ENCODE results near the gene PRELP. TPM values are rescaled to one million over a fixed set of nuclear protein-coding genes. Genes with fewer than 3 reads are reported as not detected.
"Not testable (repeated sequence)": the region's sequence is repeated elsewhere in the genome, so short reads cannot be mapped to it uniquely, and the experiment has no call there.

PRELP gene
- total RNA-seq, 1 donor from 2014 or later = 80.0 TPM

- DNase-seq (ENCODE audit: low spot score) = no peak
Measured at GRCh38 chr1:203453016-203453415, 22.6 kb upstream of the PRELP start.

- no peak for DNase-seq (ENCODE audit: low spot score)
Measured at GRCh38 chr1:203453616-203454015, 22.0 kb upstream of the PRELP start.

GRCh38 chr1:203454986-203455471 is 20.6 kb upstream of the PRELP start:
- DNase-seq (ENCODE audit: low spot score) = no peak

DNA sequence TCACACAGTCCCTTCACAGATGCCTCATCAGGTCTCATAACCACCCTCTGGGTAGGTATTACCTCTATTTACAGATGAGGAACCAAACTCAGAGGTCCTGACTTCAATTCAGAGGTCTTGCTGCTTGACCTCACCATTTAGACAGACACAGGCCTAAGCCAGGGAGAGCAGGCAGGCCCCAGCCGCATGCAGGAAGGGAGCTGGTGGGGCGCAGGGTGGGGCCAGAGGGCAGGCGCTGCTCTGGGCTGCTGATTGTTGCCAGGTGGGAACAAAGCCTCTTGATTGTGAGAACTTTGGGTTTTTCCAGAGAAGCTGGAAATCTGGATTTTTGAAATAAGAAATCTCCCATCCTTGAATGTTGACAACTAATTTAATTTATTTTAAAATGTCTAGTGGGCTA is 19.9 kb upstream of the PRELP start:
- no peak for DNase-seq (ENCODE audit: low spot score)

- no peak for DNase-seq (ENCODE audit: low spot score)
Measured at GRCh38 chr1:203456577-203456976, 19.0 kb upstream of the PRELP start.

- no peak for DNase-seq (ENCODE audit: low spot score)
Measured at GRCh38 chr1:203458078-203458477, 17.5 kb upstream of the PRELP start.

GRCh38 chr1:203459671-203460201 is 15.9 kb upstream of the PRELP start:
- DNase-seq (ENCODE audit: low spot score) = no peak

- DNase-seq (ENCODE audit: low spot score) = no peak
Measured at GRCh38 chr1:203461717-203462116, 13.9 kb upstream of the PRELP start.

GRCh38 chr1:203462143-203462542 is 13.5 kb upstream of the PRELP start:
- no peak for DNase-seq (ENCODE audit: low spot score)

- DNase-seq (ENCODE audit: low spot score) = no peak
Measured at GRCh38 chr1:203462878-203463277, 12.7 kb upstream of the PRELP start.

DNA sequence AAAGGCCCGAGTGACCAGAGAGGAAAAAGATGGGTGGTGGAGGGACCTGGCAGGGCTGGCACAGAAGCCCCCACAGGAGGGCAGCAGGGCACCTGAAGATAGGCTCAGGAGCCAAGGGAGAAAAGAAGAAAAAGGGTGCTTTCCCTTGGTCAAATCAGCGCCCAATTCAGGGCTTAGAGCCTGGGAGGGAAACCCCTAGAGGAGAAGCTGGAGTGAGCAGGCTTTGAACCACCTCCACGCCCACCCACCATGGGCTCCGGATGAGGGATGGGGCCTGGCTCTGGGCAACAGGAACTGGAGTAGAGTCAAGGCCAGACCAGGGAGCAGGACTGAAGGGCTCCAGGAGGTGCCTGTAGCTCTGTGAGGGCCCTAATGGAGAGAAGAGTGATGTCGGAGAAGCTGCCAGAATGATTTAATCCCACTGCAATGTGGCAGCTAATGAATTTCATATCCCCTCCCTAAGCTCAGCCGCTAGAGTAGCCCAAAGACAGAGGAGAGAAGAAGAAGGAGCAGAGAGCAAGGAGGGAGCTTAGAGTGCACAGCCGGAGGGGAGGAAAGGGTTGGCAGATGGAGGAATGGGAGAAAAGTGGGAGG is 12.0 kb upstream of the PRELP start:
- no peak for DNase-seq (ENCODE audit: low spot score)

GRCh38 chr1:203464226-203464625 is 11.4 kb upstream of the PRELP start:
- DNase-seq (ENCODE audit: low spot score) = no peak

GRCh38 chr1:203464743-203465142 is 10.9 kb upstream of the PRELP start:
- no peak for DNase-seq (ENCODE audit: low spot score)

DNA sequence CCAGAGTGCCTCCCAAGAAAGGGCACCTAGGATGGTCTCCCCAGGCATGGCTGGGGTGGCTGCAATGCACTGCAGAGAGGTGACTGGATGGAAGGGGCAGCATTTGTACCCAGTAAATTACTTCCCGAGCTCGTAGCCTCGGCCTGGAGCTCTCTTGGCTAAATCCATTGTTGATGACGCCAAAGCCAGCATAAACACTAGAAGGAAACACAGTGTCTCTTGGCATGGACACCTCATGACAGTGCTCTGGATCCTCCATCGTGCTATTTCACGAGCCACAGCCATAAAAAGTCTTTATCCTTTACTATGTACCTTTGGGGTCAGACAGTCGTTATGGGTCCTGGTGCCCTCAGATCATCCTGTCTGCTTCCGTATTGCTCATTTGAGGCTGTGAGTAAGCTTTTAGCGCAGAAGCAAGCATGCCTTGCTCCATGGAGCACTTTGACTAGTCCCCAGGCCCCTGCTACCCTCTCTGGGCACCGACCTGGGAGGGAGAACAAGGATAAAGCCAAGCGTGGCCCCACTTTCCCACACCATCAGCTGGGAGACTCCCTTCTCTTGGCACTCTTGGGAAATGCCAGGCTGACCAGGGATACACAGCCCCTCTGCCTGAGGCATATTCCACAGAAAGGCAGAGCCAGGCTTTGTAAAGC is 10.3 kb upstream of the PRELP start:
- no peak for DNase-seq (ENCODE audit: low spot score)

DNA sequence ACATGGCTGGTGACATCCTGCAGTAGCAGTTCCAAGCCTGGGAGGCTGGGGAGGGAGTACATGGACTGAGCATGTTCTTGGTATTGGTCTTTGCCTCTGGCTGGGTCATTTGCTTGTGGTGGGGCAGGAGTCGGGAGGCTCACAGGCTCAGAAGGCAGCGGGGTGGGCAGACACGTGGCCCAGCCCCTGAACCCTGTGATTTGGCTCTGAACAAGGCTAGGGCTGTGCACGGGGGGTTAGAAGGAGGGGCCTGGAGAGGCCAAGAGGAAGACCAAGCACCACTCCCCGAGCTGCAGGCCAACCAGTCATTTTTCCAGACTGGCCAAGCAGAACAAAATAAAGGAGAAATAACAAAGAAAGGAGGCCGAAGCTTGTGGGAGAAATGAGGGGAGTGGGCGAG is 9.7 kb upstream of the PRELP start:
- DNase-seq (ENCODE audit: low spot score) = no peak

DNA sequence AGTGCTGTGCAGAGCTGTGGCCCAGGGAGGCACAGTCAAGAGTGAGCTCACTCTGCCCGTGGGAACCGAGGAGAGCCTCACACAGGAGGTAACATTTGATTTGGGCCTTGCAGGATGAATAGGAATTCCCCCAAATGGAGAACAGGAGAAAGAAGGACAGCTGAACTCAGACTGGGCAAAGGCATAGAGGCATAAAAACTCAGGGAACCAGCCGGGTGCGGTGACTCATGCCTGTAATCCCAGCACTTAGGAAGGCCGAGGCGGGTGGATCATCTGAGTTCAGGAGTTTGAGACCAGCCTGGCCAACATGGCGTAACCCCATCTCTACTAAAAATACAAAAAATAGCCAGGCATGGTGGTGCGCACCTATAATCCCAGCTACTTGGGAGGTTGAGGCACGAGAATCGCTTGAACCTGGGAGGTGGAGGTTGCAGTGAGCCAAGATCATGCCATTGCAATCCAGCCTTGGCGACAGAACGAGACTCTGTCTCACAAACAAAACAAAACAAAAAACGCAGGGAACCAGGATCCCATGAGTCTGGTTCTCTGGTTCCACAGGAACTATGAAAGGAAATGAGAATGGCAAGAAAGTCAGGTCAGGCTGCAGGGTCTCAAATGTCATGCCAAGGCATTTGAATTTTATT is 8.6 kb upstream of the PRELP start:
- DNase-seq (ENCODE audit: low spot score) = not testable (repeated sequence)

DNA sequence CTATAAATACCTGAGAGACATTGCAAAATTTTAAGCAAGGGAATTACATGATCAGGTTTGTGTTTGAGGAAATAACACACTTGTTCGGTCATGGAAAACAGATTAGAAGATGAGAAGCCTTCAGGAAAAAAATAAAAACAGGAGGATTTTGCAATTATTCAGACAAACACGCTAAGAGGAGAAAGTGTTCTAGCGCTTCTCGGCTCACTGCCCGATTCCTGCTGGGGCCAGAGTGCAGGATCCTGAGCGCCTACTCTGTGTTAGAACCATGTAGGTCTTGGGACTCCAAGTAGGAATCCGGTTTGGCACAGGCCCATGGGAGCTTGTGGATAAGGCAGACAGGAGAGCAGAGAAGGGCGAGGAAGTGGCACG is 8.1 kb upstream of the PRELP start:
- no peak for DNase-seq (ENCODE audit: low spot score)

DNA sequence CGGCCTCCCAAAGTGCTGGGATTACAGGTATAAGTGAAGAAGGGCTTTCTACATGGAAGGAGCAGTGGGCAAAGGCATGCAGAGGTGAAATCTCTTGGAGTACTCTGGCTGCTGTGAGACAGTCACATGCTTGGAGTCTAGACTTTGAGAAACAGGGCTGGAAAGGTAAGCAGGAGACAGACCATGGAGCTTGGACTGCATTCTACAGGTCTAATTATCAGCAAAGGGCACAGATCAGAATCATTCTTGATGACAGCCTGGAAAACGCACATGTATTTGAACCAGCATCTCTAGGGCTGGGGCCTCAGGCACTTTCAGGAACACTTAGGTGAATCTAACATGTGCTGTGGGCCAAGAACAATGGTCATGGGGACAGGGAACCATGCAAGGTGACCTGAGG is 7.3 kb upstream of the PRELP start:
- no peak for DNase-seq (ENCODE audit: low spot score)

GRCh38 chr1:203470240-203470639 is 5.4 kb upstream of the PRELP start:
- no peak for DNase-seq (ENCODE audit: low spot score)

GRCh38 chr1:203471841-203472240 is 3.8 kb upstream of the PRELP start:
- DNase-seq (ENCODE audit: low spot score) = no peak

DNA sequence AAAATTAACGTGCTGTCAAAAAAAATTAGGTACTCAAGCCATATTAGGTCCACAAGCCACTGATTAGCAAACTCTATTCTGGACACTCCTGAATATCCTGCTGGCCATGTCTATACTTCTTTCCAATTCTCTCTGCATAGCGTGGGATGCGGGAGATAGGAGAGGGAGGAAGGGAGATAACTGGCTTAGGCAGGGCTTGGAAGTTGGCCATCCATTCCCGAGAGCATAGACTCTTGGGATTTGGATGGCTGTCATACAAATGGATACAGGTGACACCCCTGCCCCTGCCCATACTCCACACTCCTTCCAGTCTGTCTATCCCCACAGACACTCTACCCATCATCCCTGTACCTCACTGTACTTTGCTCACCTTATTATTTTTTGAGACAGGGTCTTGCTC is 2.3 kb upstream of the PRELP start:
- no peak for DNase-seq (ENCODE audit: low spot score)

- no peak for DNase-seq (ENCODE audit: low spot score)
Measured at GRCh38 chr1:203473781-203474305, 1.8 kb upstream of the PRELP start.

Data from mesenteric fat pad (tissue), 1 donor.